HG02588 (cell line): Measurements from ENCODE around the gene KISS1R.
"Not testable (repeated sequence)": the region's sequence is repeated elsewhere in the genome, so short reads cannot be mapped to it uniquely, and the experiment has no call there.

Experiments used
- ATAC-seq: cut with Tn5 transposase; IDR thresholded peaks from one replicate; pipeline ENCODE4 v1.9.1; 2021; ENCODE audit warnings: mild to moderate bottlenecking, moderate library complexity; ENCODE audit not compliant: unreplicated experiment

KISS1R gene

DNA sequence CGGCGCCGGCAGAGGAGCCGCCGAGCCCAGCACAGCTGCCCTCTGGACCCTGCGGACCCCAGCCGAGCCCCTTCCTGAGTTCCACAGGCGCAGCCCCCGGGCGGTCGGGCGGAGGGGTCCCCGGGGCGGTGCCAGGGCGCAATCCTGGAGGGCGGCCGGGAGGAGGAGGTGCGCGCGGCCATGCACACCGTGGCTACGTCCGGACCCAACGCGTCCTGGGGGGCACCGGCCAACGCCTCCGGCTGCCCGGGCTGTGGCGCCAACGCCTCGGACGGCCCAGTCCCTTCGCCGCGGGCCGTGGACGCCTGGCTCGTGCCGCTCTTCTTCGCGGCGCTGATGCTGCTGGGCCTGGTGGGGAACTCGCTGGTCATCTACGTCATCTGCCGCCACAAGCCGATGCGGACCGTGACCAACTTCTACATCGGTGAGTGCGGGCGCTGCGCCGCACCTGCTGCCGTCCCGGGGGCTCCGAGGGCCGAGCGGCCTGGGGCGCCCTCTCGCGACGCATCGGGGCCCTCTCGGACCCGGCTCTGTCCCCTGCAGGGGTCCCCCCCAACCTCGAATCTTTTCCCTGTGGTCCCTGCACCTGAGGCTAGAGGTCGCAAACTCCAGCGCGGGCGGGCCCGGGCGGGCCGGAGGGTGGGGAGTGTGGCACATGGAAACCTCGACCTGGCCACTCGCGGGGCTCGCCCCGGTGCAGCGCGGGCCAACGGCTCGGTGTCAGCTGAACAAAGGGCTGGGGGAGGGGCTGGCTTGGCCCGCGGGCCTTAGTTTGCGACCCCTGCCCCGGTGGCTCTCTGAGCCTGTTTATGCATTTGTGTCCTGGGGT lies at the start of gene KISS1R:
KISS1R (plus strand) TSS at position 11 of the 829 bp plus-strand sequence; CDS start at position 181, 170 bp downstream.
- no peak for ATAC-seq

- ATAC-seq = no peak
Measured at GRCh38 chr19:867855-868457, 49.2 kb upstream of the KISS1R start.

DNA sequence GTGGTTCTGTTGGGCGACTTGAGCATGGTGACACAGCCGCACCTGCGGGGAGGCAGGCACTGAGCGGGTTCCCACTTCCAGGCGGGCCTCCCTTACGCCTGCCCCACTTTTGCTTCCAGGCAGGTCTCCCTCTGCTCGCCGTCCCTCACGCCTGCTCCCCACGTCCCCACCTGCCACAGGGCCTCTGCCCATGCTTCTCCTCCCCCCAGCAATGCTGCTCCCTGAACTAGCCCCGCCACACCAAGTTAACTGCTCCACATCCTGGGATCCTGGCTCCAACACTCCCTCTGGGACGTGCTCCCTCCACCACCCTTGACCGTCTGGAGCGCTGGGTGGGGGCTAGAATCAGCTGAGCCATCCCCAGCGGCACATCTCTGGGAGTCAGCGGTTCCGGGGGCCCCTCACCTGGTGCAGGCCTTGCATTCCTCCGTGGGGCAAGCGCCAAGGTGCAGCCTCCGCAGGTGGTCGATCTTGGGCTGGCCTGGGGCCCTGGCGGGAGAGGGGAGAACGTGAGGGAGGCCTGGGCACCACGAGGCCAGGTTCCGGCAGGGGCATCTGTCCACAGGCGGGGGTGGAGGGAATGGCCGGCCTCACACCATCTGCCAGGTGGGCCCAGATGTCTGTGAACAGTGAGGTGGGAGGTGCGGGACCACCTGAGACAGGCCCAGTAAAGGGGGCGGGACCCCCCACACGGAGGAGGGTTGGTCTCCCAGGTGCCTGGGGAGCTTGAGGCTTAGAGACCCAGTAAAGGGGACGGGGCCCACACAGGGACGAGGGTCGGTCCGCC lies 48.5 kb upstream of the KISS1R start:
- no peak for ATAC-seq

GRCh38 chr19:869245-870177 lies 47.6 kb upstream of the KISS1R start:
- no peak for ATAC-seq

DNA sequence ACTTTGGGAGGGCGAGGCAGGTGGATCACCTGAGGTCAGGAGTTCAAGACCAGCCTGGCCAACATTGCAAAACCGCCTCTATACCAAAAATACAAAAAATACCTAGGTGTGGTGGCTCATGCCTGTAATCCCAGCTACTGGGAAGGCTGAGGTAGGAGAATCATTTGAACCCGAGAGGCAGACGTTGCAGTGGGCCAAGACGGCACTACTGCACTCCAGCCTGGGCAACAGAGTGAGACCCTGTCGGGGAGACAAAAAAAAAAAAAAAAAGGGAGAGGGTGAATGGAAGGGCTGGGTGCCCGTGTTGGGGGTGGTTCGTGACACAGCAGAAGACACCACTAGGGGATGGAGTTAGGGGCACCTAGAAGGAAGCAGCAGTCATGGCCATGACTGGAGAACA lies 46.8 kb upstream of the KISS1R start:
- ATAC-seq = no peak

DNA sequence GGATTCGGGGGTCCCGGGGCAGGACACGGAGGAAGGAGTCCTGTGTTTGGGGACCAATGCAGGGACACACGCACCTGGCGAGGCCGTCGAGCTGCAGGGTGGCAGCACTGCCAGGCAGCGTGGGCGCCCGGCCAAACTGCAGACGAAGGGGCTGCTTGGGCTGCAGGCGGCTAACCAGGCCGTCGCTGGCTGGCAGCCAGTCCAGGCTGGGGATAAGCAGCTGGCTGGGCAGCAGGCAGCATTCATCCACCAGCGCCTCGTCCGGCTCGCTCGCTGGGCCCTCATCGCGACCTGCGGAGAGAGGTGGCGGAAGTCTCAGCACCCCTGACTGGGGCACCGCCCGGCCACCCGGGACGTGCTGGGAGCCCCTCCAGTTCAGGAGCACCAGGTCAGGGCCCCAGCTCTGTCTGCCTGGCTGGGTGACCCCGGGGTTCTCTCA lies 46.2 kb upstream of the KISS1R start:
- ATAC-seq = no peak

DNA sequence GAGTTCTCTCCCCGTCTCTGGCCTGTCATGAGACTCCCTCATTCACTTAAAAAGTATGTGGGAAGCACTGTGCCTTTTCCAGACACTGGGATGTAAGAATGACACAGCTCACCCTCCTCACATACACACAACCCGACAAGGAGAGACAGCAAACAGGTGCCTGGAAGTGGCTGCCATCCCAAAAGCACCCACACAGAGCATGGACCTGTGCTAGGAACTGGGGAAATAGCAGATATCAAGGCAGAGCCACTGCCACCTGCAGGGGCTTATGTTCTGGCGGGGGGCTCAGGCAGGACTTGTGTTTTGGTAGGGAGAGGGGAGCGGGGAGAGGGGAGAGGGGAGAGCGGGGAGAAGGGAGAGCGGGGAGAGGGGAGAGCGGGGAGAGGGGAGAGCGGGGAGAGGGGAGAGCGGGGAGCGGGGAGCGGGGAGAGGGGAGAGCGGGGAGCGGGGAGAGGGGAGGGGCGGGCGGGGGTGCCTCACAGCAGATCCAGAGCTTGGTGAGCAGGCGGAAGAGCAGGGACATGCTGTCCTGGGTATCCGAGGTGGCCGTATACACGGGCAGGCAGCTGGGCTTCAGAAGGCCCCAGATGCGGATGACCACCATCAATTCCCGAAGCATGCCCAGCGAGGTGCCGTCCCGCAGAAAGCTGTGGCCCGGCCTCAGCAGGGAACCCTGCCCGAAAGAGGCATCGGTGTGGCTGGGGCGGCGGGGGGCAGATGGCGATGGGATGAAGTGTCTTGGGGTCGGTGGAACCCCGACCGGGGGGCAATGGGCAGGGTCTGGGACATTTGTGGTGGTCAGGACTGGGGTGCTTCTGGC lies 45.5 kb upstream of the KISS1R start:
- ATAC-seq = no peak

GRCh38 chr19:872266-872951 lies 44.7 kb upstream of the KISS1R start:
- ATAC-seq = no peak

GRCh38 chr19:873084-873483 lies 44.0 kb upstream of the KISS1R start:
- no peak for ATAC-seq

DNA sequence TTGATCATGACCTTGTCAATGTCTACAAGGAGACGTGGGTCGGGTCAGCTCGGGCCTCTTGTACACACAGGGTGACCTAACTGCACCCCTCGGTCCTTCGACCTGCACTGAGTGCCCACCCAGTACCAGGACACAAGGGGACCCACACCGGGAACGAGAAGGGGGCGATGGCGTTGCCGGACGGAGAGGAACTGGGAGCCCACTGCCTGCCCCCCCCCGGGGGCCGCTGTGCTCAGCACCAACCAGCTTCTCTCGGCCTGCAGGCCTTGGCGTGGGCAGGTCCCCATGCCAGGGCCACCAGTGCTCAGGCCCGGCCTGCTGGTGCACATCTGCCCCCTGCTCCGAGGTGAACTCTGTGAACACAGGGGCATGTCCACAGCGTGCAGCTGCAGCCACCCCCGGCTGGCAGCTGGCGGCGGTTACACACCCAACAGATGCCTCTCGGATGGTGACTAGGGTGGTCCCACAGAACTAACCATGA lies 43.5 kb upstream of the KISS1R start:
- no peak for ATAC-seq

DNA sequence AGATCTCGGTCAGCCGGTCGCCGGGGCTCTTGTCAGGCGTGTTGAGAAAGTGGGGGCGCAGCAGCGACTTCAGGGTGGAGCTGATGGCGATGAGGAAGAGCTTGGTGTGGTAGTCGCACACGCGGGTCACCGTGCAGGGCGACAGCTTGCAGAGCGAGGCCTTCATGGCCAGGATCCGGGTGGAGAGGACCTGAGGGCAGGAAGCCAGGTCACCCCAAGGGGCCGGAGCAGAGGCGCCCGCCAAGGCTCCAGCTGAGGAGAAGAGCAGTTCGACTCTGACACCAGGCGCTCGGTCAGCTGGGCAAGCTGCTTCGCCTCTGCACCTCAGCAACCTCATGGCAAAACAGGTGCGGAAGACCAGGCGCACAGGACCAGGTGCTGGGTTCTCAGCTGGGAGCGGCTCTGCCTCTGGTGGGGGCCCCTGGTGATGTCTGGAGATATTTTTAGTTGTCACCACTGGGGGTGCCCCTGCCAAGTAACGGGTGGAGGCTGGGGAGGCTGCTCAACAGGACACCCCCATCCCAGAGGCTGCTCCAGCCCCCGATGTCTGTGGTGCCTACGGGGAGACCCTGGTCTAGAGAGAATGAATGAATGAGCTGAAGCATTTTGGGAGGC lies 41.8 kb upstream of the KISS1R start:
- ATAC-seq = no peak

GRCh38 chr19:876089-876488 lies 41.0 kb upstream of the KISS1R start:
- ATAC-seq = no peak

DNA sequence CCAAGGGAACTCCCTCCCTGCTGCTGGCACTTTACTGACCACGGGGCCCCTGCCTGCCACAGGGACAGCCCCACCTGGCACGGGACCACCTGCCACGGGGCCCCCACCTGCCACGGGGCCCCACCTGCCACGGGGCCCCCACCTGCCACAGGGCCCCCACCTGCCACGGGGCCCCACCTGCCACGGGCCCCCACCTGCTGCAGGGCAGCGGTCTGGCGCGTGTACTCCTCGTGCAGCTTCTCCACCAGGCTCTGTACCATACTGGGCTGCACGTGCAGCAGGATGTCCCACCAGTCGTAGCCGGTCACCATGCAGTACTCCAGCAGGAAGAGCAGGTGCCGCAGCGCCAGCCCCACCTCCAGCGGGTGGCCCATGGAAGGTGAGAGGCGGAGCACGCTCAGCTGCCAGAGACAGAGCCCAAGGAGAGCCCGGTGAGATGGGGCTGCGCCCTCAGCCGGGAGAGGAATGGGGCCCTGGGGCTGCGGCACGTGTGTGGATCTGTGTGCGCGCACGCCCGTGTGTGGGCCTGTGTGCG lies 40.3 kb upstream of the KISS1R start:
- no peak for ATAC-seq

GRCh38 chr19:877992-878660 lies 39.0 kb upstream of the KISS1R start:
- ATAC-seq = not testable (repeated sequence)

GRCh38 chr19:878751-879561 lies 38.2 kb upstream of the KISS1R start:
- not testable (repeated sequence) for ATAC-seq

GRCh38 chr19:879711-880438 lies 37.3 kb upstream of the KISS1R start:
- no peak for ATAC-seq
